ENCODE data around the gene POLA2. TPM values are rescaled to one million over a fixed set of nuclear protein-coding genes. Genes with fewer than 3 reads are reported as not detected.
A peak's percentile ranks its signal among the peaks of the same experiment; 100 is the strongest.
"Not testable (repeated sequence)": the region's sequence is repeated elsewhere in the genome, so short reads cannot be mapped to it uniquely, and the experiment has no call there.

POLA2 gene
- total RNA-seq, 1 experiment from 2014 or later: 35.6 TPM

DNA sequence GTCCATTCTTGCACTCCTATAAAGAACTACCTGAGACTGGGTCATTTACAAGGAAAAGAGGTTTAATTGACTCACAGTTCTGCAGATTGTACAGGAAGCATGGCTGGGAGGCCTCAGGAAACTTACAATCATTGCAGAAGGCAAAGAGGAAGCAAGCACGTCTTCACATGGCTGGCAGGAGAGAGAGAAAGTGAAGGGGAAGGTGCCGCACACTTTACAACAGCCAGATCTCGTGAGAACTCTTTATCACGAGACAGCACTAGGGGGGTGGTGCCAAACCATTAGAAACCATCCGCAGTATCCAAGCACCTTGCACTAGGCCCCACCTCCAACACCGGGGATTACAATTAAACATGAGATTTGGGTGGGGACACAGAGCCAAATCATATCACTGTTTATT lies 19.4 kb upstream of the POLA2 start:
- no peak overlapping the region for H3K27ac Mint-ChIP-seq
- no peak overlapping the region for H3K4me3 Mint-ChIP-seq
- DNase-seq (ENCODE audit: low spot score): no peak
- peaks cover 14% of the 10 kb centered on the region for H3K9me3 Mint-ChIP-seq
- ATAC-seq: no peak
- peaks cover 20% of the 10 kb centered on the region for H3K4me1 Mint-ChIP-seq
- CTCF ChIA-PET: interaction anchor here (0.9 to 3.0 kb wide), 4 partner anchors 8 to 61 kb away, joined by 4 to 21 read pairs (median 12); partner anchors contain the start of gene CAPN1
- TF ChIP-seq GTF2I (CRISPR knock-in tag; conservative IDR thresholded peaks at IDR 0.05) (no peak), NFE2L1 (CRISPR knock-in tag; IDR thresholded peaks at IDR 0.05) (no peak), TEAD1 (CRISPR knock-in tag; IDR thresholded peaks at IDR 0.05) (no peak), SMAD3 (CRISPR knock-in tag; IDR thresholded peaks at IDR 0.05; ENCODE audit: borderline replicate concordance) (no peak), SMAD4 (CRISPR knock-in tag; IDR thresholded peaks at IDR 0.05) (no peak), NFYB (CRISPR knock-in tag; conservative IDR thresholded peaks at IDR 0.05; ENCODE audit: low read depth) (no peak), ELF4 (CRISPR knock-in tag; IDR thresholded peaks at IDR 0.05; ENCODE audit: low read depth) (no peak), ZNF263 (CRISPR knock-in tag; IDR thresholded peaks at IDR 0.05; ENCODE audit: low read depth) (no peak), TP53 (CRISPR knock-in tag; IDR thresholded peaks at IDR 0.05) (no peak)
- TF ChIP-seq, protein P1, sequence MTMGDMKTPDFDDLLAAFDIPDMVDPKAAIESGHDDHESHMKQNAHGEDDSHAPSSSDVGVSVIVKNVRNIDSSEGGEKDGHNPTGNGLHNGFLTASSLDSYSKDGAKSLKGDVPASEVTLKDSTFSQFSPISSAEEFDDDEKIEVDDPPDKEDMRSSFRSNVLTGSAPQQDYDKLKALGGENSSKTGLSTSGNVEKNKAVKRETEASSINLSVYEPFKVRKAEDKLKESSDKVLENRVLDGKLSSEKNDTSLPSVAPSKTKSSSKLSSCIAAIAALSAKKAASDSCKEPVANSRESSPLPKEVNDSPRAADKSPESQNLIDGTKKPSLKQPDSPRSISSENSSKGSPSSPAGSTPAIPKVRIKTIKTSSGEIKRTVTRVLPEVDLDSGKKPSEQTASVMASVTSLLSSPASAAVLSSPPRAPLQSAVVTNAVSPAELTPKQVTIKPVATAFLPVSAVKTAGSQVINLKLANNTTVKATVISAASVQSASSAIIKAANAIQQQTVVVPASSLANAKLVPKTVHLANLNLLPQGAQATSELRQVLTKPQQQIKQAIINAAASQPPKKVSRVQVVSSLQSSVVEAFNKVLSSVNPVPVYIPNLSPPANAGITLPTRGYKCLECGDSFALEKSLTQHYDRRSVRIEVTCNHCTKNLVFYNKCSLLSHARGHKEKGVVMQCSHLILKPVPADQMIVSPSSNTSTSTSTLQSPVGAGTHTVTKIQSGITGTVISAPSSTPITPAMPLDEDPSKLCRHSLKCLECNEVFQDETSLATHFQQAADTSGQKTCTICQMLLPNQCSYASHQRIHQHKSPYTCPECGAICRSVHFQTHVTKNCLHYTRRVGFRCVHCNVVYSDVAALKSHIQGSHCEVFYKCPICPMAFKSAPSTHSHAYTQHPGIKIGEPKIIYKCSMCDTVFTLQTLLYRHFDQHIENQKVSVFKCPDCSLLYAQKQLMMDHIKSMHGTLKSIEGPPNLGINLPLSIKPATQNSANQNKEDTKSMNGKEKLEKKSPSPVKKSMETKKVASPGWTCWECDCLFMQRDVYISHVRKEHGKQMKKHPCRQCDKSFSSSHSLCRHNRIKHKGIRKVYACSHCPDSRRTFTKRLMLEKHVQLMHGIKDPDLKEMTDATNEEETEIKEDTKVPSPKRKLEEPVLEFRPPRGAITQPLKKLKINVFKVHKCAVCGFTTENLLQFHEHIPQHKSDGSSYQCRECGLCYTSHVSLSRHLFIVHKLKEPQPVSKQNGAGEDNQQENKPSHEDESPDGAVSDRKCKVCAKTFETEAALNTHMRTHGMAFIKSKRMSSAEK (CRISPR knock-in tag; IDR thresholded peaks at IDR 0.05; ENCODE audit: borderline replicate concordance): no peak
- TF ChIP-seq, protein P2, sequence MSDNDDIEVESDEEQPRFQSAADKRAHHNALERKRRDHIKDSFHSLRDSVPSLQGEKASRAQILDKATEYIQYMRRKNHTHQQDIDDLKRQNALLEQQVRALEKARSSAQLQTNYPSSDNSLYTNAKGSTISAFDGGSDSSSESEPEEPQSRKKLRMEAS (CRISPR knock-in tag; IDR thresholded peaks at IDR 0.05): no peak
- TF ChIP-seq, protein P3, sequence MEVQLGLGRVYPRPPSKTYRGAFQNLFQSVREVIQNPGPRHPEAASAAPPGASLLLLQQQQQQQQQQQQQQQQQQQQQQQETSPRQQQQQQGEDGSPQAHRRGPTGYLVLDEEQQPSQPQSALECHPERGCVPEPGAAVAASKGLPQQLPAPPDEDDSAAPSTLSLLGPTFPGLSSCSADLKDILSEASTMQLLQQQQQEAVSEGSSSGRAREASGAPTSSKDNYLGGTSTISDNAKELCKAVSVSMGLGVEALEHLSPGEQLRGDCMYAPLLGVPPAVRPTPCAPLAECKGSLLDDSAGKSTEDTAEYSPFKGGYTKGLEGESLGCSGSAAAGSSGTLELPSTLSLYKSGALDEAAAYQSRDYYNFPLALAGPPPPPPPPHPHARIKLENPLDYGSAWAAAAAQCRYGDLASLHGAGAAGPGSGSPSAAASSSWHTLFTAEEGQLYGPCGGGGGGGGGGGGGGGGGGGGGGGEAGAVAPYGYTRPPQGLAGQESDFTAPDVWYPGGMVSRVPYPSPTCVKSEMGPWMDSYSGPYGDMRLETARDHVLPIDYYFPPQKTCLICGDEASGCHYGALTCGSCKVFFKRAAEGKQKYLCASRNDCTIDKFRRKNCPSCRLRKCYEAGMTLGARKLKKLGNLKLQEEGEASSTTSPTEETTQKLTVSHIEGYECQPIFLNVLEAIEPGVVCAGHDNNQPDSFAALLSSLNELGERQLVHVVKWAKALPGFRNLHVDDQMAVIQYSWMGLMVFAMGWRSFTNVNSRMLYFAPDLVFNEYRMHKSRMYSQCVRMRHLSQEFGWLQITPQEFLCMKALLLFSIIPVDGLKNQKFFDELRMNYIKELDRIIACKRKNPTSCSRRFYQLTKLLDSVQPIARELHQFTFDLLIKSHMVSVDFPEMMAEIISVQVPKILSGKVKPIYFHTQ (CRISPR knock-in tag; IDR thresholded peaks at IDR 0.05): no peak
- no peaks in the 10 kb centered on the region for H3K27me3 Mint-ChIP-seq (ENCODE audit: low read depth)
- POLR2A ChIA-PET: no interaction called here
- H3K36me3 Mint-ChIP-seq: peaks cover 17% of the 10 kb centered on the region

DNA sequence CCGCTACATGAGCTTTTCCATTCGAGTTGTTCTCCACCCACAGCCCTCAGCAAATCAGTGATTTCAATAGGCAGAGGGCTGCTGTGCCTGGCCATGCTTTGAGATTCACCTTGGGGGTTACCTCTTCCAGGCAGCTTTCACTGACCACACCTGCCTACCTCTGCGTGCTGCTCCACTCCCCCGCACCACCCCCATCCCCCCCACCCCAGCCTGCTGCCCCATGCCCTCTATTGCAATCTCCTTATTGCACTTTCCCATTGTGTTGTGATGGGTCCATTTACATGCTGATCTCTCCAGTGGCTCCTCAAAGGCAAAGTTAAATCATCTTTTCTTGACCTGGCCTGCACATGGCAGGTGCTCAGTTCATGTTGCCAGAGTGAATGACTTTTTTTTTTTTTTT lies 18.0 kb upstream of the POLA2 start:
- CTCF ChIA-PET: interaction anchor here (0.8 to 3.0 kb wide), 11 partner anchors 18 to 226 kb away, joined by 3 to 21 read pairs (median 5); partner anchors contain the start of genes CAPN1 and POLA2
- peaks cover 14% of the 10 kb centered on the region for H3K9me3 Mint-ChIP-seq
- H3K27me3 Mint-ChIP-seq (ENCODE audit: low read depth): no peaks in the 10 kb centered on the region
- peaks cover 16% of the 10 kb centered on the region for H3K36me3 Mint-ChIP-seq
- peak overlapping the region; percentile 76 for H3K27ac Mint-ChIP-seq
- H3K4me1 Mint-ChIP-seq: peaks cover 20% of the 10 kb centered on the region
- H3K4me3 Mint-ChIP-seq: no peak overlapping the region
- peak; percentile 90 for TF ChIP-seq ZNF121 (CRISPR knock-in tag; IDR thresholded peaks at IDR 0.05)
- TF ChIP-seq, protein P4, sequence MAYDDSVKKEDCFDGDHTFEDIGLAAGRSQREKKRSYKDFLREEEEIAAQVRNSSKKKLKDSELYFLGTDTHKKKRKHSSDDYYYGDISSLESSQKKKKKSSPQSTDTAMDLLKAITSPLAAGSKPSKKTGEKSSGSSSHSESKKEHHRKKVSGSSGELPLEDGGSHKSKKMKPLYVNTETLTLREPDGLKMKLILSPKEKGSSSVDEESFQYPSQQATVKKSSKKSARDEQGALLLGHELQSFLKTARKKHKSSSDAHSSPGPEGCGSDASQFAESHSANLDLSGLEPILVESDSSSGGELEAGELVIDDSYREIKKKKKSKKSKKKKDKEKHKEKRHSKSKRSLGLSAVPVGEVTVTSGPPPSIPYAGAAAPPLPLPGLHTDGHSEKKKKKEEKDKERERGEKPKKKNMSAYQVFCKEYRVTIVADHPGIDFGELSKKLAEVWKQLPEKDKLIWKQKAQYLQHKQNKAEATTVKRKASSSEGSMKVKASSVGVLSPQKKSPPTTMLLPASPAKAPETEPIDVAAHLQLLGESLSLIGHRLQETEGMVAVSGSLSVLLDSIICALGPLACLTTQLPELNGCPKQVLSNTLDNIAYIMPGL (CRISPR knock-in tag; IDR thresholded peaks at IDR 0.05): no peak
- ATAC-seq (peak; percentile 81), DNase-seq (ENCODE audit: low spot score) (no peak)
- POLR2A ChIA-PET: interaction anchor here (0.7 to 1.5 kb wide), 3 partner anchors 22 to 40 kb away, joined by 3 to 4 read pairs (median 3); no protein-coding TSS in a partner anchor

DNA sequence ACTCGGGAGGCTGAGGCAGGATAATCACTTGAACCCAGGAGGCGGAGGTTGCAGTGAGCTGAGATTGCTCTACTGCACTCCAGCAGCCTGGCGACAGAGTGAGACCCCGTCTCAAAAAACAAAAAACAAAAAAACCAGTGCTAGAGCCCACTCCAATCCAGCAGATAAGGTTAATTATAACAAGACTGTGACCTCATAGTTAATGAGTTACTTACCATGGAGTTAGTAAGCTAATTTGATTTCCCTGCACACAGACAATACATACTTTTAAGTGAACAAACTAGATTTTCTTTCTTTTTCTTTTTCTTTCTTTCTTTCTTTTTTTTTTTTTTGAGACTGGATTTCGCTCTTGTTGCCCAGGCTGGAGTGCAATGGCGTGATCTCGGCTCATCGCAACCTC lies 16.7 kb upstream of the POLA2 start:
- peaks cover 14% of the 10 kb centered on the region for H3K36me3 Mint-ChIP-seq
- CTCF ChIA-PET: interaction anchor here (0.7 to 3.0 kb wide), 3 partner anchors 19 to 1279 kb away, joined by 5 to 21 read pairs (median 19); no protein-coding TSS in a partner anchor

More for the DNA sequence above, 16.7 kb upstream of the POLA2 start:
- H3K27me3 Mint-ChIP-seq (ENCODE audit: low read depth); H3K4me3 Mint-ChIP-seq; POLR2A ChIA-PET; H3K27ac Mint-ChIP-seq; ATAC-seq; DNase-seq (ENCODE audit: low spot score): not testable (repeated sequence)
- H3K9me3 Mint-ChIP-seq: peaks cover 14% of the 10 kb centered on the region
- peaks cover 20% of the 10 kb centered on the region for H3K4me1 Mint-ChIP-seq
